AG04449 (cell line): Measurements from ENCODE around the gene ABL1.

Experiments used
- CTCF ChIA-PET: fragments of 350-600 bp; formaldehyde crosslinking; extraction: SDS; loops from one replicate; lab custom pipeline; 2021; ENCODE audit warnings: antibody characterized with exemption; lab: Yijun Ruan, JAX
- POLR2A ChIA-PET: fragments of 400-600, 350-600 bp; formaldehyde crosslinking; extraction: SDS; loops from one replicate; lab custom pipeline; 2020; ENCODE audit warnings: antibody characterized with exemption, inconsistent platforms; lab: Yijun Ruan, JAX
- DNase-seq: peaks from one replicate; pipeline ENCODE4 v3.0.0-alpha.2; 2010; ENCODE audit warnings: low read depth, low spot score
- H3K4me3 ChIP-seq: 2 replicates; pipeline ENCODE4 v1.5.1; 2011; ENCODE audit warnings: low read depth, mild to moderate bottlenecking, control low read depth, low read length
- TF ChIP-seq, protein P1 (sequence below): IDR thresholded peaks from one replicate; pipeline ENCODE4 v1.5.1; 2011; ENCODE audit warnings: mild to moderate bottlenecking, moderate library complexity, low read length, control low read depth, inconsistent platforms; ENCODE audit not compliant: insufficient read depth; ENCODE audit errors: missing control alignments

Gene ABL1

DNA sequence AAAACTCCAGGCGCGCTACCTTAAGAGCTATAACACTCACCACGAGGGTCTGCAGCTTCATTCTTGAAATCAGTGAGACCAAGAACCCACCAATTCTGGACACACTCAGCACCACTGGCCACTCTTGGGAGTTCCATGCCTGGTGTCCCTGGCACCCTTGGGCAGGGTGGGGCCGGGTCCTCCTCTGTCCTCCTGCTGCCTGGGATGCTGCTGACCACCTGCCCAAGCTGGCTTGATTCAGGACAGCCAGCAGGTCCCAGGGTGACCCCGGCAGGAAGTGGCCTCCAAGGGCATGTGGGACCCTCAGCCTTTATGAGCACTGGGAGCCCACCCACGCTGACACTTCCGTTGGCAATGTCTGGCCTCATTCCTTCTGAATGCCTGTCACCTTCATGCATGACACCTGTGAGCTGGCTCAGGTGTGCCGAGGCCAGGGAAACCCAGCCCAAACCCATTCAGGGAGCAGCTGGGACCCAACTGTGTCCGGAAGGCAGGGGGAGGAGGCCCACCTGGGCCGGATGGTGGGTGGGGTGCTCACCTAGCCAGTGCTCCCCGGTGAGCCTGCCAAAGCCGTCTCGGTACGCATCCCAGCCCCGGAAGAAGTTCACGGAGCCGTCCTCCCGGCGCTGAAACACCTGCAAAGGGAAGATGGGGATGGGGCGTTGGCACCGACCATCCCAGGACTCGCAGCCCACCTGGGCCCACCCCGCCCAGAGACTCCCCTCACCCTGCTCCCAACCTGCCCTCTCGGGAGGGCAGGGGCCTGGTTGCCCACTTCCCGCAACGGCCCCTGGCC, 76.4 kb downstream of the ABL1 start:
- no peak for DNase-seq
- TF ChIP-seq, protein P1, sequence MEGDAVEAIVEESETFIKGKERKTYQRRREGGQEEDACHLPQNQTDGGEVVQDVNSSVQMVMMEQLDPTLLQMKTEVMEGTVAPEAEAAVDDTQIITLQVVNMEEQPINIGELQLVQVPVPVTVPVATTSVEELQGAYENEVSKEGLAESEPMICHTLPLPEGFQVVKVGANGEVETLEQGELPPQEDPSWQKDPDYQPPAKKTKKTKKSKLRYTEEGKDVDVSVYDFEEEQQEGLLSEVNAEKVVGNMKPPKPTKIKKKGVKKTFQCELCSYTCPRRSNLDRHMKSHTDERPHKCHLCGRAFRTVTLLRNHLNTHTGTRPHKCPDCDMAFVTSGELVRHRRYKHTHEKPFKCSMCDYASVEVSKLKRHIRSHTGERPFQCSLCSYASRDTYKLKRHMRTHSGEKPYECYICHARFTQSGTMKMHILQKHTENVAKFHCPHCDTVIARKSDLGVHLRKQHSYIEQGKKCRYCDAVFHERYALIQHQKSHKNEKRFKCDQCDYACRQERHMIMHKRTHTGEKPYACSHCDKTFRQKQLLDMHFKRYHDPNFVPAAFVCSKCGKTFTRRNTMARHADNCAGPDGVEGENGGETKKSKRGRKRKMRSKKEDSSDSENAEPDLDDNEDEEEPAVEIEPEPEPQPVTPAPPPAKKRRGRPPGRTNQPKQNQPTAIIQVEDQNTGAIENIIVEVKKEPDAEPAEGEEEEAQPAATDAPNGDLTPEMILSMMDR: no peak
- no peak overlapping the region for H3K4me3 ChIP-seq
- POLR2A ChIA-PET: no interaction called here
- CTCF ChIA-PET: interaction anchor here (0.8 to 2.4 kb wide), 3 partner anchors 14 to 136 kb away, joined by 3 to 12 read pairs (median 5); no protein-coding TSS in a partner anchor

DNA sequence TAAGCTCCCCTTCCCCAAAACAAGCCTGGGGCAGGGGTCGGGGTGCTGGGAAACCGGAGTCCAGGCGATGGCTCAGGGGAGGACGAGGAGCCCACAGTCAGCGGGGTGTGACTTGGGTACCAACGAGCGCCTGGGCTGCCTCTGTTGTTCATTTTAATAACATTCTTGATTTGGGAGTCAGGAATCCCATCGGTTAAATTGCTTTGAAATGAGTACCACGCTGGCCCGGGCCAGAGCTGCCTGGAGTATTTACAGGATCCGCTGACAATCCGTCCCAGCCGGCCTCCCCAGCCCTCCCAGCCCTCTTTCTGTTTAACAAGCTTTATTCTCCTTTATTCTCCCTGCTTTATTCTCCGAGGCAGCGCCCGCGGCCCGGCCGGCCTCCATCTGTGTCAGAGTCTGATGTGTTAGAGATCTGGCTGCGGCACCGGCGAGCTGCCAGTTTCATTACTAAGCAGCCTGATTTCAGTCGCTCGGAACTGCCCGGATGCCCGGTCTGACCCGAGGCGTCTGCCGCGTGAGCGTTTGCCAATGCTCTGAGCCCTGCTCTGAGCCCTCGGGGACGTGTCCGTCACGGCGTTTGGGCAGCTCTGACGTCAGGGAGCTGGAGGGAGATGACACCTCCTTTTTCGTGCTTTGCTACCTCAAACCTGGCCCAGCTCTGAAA, 78.0 kb downstream of the ABL1 start:
- no peak for DNase-seq
- POLR2A ChIA-PET: interaction anchor here (0.5 kb wide), 1 partner anchor 411 kb away, joined by 3 read pairs; no protein-coding TSS in a partner anchor
- TF ChIP-seq, protein P1: no peak
- no peak overlapping the region for H3K4me3 ChIP-seq
- CTCF ChIA-PET: interaction anchor here (0.5 to 2.4 kb wide), 10 partner anchors 12 to 206 kb away, joined by 3 to 12 read pairs (median 4); no protein-coding TSS in a partner anchor

DNA sequence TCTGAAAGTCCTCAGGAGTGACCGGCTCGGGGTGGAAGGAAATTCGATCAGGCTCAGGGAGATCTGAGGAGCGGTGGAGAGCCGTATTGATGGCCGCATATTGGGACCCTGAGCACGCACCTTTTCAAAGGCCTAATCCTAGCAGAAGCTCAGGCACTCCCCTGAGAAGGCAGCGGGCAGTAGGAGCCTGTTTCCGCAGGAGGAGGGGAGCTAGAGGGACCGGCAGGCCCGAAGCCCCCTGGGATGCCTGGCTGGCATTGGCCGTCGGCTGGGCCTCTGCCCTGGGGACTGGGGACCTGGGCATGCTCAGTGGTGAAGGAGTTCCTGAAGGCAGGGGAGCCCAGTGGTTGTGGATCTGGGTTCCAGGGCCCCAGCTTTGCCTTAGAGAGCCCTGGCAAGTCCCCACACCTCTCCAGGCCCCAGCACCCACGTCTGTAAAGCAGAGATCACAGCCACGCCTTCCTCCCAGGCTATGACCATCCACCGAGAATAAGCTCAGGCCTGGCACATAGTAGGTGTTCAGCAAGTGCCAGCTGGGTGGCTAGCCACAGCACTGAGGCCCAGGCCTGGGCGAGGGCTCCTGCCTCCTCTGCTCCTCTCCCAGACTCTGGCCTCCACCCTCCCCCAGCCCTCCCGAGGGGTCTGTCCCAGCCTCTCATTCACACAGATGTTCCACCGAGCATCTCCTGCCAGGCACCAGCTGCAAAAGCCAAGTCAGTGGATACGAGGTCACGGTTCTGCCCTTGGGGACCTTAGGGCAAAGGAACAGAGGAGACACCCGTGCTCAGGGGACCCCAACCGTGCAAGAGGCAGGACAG, 78.8 kb downstream of the ABL1 start:
- TF ChIP-seq, protein P1: no peak
- DNase-seq: no peak
- POLR2A ChIA-PET: interaction anchor here (0.5 kb wide), 1 partner anchor 412 kb away, joined by 3 read pairs; no protein-coding TSS in a partner anchor
- no peak overlapping the region for H3K4me3 ChIP-seq
- CTCF ChIA-PET: interaction anchor here (0.7 to 2.4 kb wide), 8 partner anchors 12 to 207 kb away, joined by 3 to 12 read pairs (median 4); no protein-coding TSS in a partner anchor

DNA sequence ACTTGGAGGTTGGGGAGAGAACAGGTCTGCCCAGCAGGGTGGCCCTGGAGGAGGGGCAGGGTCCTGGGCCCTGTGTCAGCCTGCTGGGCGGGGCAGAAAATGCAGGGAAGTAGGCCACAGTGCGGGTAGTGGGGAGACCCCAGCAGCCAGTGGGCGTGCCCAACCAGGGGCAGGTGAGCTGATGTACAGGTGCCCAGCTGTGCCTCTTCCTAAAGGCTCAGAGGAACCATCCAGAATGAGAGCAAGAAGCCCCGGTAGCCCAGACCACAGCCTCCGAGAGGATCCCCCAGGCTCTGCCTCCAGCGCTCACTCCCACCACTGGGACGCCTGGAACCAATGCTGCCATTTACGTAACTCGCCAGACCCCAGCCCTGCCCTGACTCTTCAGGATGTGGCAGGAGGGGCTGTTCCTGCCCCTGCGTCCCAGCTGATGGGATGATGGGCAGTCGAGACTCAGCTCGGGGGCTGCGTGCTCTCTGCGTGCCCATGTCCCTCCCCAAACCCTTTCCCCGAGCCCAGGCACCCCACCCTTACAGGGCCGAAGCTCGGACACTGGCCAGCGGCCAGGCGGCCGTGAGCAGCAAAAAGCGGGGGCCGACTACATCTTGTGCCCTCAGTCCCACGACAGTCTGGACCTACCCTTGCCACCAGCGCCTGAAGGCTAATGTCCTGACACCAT, 79.5 kb downstream of the ABL1 start:
- ChIA-PET CTCF (interaction anchor here (1.3 kb wide), 1 partner anchor 208 kb away, joined by 3 read pairs; no protein-coding TSS in a partner anchor), POLR2A (no interaction called here)
- TF ChIP-seq, protein P1: no peak
- H3K4me3 ChIP-seq: no peak overlapping the region
- no peak for DNase-seq

DNA sequence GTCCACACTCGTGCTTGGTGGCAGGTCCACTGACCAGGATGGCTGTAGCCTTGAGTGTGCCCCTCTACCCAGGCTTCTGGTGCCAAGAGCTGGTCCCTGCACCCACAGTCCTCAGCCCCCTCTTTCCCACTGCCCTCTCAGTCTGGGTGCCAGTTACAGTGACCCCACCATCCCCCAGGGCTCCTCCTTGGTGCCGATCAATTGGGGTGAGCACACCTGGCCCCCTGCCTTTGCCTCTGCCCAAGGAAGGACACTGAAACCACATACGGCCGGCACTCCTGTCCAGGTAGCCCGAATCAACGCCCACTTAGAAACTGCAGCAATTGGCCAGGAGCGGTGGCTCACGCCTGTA, 80.0 kb downstream of the ABL1 start:
- no peak for DNase-seq
- TF ChIP-seq, protein P1: no peak
- no peak overlapping the region for H3K4me3 ChIP-seq
- POLR2A ChIA-PET: no interaction called here
- CTCF ChIA-PET: no interaction called here
